Subcutaneous abdominal adipose tissue (tissue), 5 donors: ENCODE results near the gene STUB1.

Experiments used
- H3K27ac ChIP-seq: one replicate; pipeline ENCODE4 v1.7.0; 2013; ENCODE audit warnings: low read depth, mild to moderate bottlenecking, inconsistent platforms, low read length, moderate library complexity
- H3K27me3 ChIP-seq, 5 donors: one replicate each; pipeline ENCODE4 v1.7.0; 2013; ENCODE audit warnings: low read length in 5 of 5, inconsistent platforms in 1 of 5; ENCODE audit not compliant: control insufficient read depth in 5 of 5, insufficient read depth in 4 of 5
- H3K36me3 ChIP-seq, 5 donors: one replicate each; pipeline ENCODE4 v1.7.0; 2013; ENCODE audit warnings: low read length in 5 of 5; ENCODE audit not compliant: control insufficient read depth in 5 of 5, insufficient read depth in 5 of 5
- H3K4me1 ChIP-seq, 5 donors: one replicate each; pipeline ENCODE4 v1.7.0; 2013; ENCODE audit warnings: low read length in 5 of 5, mild to moderate bottlenecking in 3 of 5, moderate library complexity in 1 of 5; ENCODE audit not compliant: control insufficient read depth in 5 of 5, insufficient read depth in 5 of 5
- H3K4me3 ChIP-seq, 5 donors: one replicate each; pipeline ENCODE4 v1.7.0; 2013; ENCODE audit warnings: low read length in 5 of 5, low read depth in 1 of 5
- H3K9ac ChIP-seq, 5 donors: one replicate each; pipeline ENCODE4 v1.7.0; 2013; ENCODE audit warnings: low read length in 5 of 5, mild to moderate bottlenecking in 4 of 5, moderate library complexity in 3 of 5
- H3K9me3 ChIP-seq, 5 donors: one replicate each; pipeline ENCODE4 v1.7.0; 2013; ENCODE audit warnings: low read length in 5 of 5; ENCODE audit not compliant: control insufficient read depth in 5 of 5
- donor health status: healthy.
- donor health status: healthy.
- donor health status: healthy.
- donor health status: healthy.
- donor health status: healthy.

STUB1 gene

GRCh38 chr16:679814-680624, at the start of gene STUB1:
TSS of gene STUB1 (plus strand) at chr16:680410. CDS start at chr16:680526, 116 bp downstream.
- Histone ChIP-seq H3K9ac (peak within 1 kb of the TSS in 4 of 5 donors; percentile 84 to 90 (median 86)), H3K4me1 (peaks cover 4 to 68% (median 56%) of the 10 kb centered on the region in 5 donors), H3K4me3 (peak within 1 kb of the TSS; percentile 59 to 78 (median 75)), H3K36me3 (peaks cover 0 to 19% (median 16%) of the 10 kb centered on the region in 5 donors), H3K9me3 (no peaks in the 10 kb centered on the region), H3K27ac (peak within 1 kb of the TSS; percentile 62), H3K27me3 (peaks cover 0 to 4% (median 0%) of the 10 kb centered on the region in 5 donors)

GRCh38 chr16:630815-631405, 49.3 kb upstream of the STUB1 start, which contains the start of gene WFIKKN1:
TSS of gene WFIKKN1 (plus strand) at chr16:630985. CDS start at chr16:631254, 269 bp downstream.
- peak within 1 kb of the TSS in 2 of 5 donors; percentile 17 to 51 for H3K9ac ChIP-seq
- H3K36me3 ChIP-seq = peaks cover 0 to 45% (median 21%) of the 10 kb centered on the region in 5 donors
- H3K27me3 ChIP-seq = peaks cover 0 to 2% (median 0%) of the 10 kb centered on the region in 5 donors
- H3K27ac ChIP-seq = no peak within 1 kb of the TSS
- H3K4me1 ChIP-seq = peaks cover 0 to 53% (median 33%) of the 10 kb centered on the region in 5 donors
- no peaks in the 10 kb centered on the region for H3K9me3 ChIP-seq
- H3K4me3 ChIP-seq = no peak within 1 kb of the TSS

- H3K36me3 ChIP-seq = peaks cover 0 to 36% (median 19%) of the 10 kb centered on the region in 5 donors
- H3K27me3 ChIP-seq = peaks cover 0 to 2% (median 0%) of the 10 kb centered on the region in 5 donors
- no peaks in the 10 kb centered on the region for H3K9me3 ChIP-seq
- no peak overlapping the region for H3K4me3 ChIP-seq
- peaks cover 1 to 45% (median 34%) of the 10 kb centered on the region in 5 donors for H3K4me1 ChIP-seq
- H3K27ac ChIP-seq = no peak overlapping the region
- H3K9ac ChIP-seq = no peak overlapping the region
Observed at GRCh38 chr16:631808-632358, 48.3 kb upstream of the STUB1 start.

- H3K27ac ChIP-seq = no peak overlapping the region
- no peak overlapping the region for H3K9ac ChIP-seq
- peaks cover 0 to 2% (median 0%) of the 10 kb centered on the region in 5 donors for H3K27me3 ChIP-seq
- H3K9me3 ChIP-seq = no peaks in the 10 kb centered on the region
- H3K36me3 ChIP-seq = peaks cover 0 to 29% (median 18%) of the 10 kb centered on the region in 5 donors
- H3K4me1 ChIP-seq = peaks cover 1 to 48% (median 40%) of the 10 kb centered on the region in 5 donors
- H3K4me3 ChIP-seq = no peak overlapping the region
Observed at GRCh38 chr16:632486-633335, 47.5 kb upstream of the STUB1 start.

- Histone ChIP-seq H3K9me3 (no peaks in the 10 kb centered on the region), H3K9ac (no peak overlapping the region), H3K4me1 (peaks cover 1 to 52% (median 41%) of the 10 kb centered on the region in 5 donors), H3K27ac (no peak overlapping the region), H3K4me3 (no peak overlapping the region), H3K27me3 (peaks cover 0 to 2% (median 0%) of the 10 kb centered on the region in 5 donors), H3K36me3 (peaks cover 0 to 21% (median 13%) of the 10 kb centered on the region in 5 donors)
Observed at GRCh38 chr16:633336-634050, 46.7 kb upstream of the STUB1 start.

- peaks cover 1 to 50% (median 41%) of the 10 kb centered on the region in 5 donors for H3K4me1 ChIP-seq
Observed at GRCh38 chr16:634051-634670, 46.0 kb upstream of the STUB1 start.

GRCh38 chr16:634996-635395, 45.2 kb upstream of the STUB1 start:
- Histone ChIP-seq H3K27ac (no peak overlapping the region), H3K9ac (peak overlapping the region in 1 of 5 donors; percentile 84), H3K4me1 (peaks cover 1 to 41% (median 32%) of the 10 kb centered on the region in 5 donors), H3K36me3 (peaks cover 0 to 18% (median 11%) of the 10 kb centered on the region in 5 donors), H3K27me3 (peaks cover 0 to 2% (median 0%) of the 10 kb centered on the region in 5 donors), H3K4me3 (peak overlapping the region in 2 of 5 donors; percentile 86 to 92), H3K9me3 (no peaks in the 10 kb centered on the region)

More at GRCh38 chr16:634051-634670, 46.0 kb upstream of the STUB1 start:
- peaks cover 0 to 2% (median 0%) of the 10 kb centered on the region in 5 donors for H3K27me3 ChIP-seq
- H3K9ac ChIP-seq = no peak overlapping the region
- H3K4me3 ChIP-seq = no peak overlapping the region
- peaks cover 0 to 18% (median 11%) of the 10 kb centered on the region in 5 donors for H3K36me3 ChIP-seq
- H3K9me3 ChIP-seq = no peaks in the 10 kb centered on the region
- no peak overlapping the region for H3K27ac ChIP-seq

- Histone ChIP-seq H3K9ac (peak overlapping the region in 4 of 5 donors; percentile 84 to 94 (median 86)), H3K36me3 (peaks cover 0 to 18% (median 11%) of the 10 kb centered on the region in 5 donors), H3K9me3 (no peaks in the 10 kb centered on the region), H3K4me3 (peak overlapping the region in 4 of 5 donors; percentile 81 to 92 (median 86)), H3K4me1 (peaks cover 1 to 35% (median 26%) of the 10 kb centered on the region in 5 donors), H3K27me3 (peaks cover 0 to 2% (median 0%) of the 10 kb centered on the region in 5 donors), H3K27ac (peak overlapping the region; percentile 93)
Observed at GRCh38 chr16:635573-636205, 44.5 kb upstream of the STUB1 start.
